ENCODE measurements around the gene RNASEL. TPM values are rescaled to one million over a fixed set of nuclear protein-coding genes. Genes with fewer than 3 reads are reported as not detected.

RNASEL gene
- polyA plus RNA-seq, 1 donor (not counting 4 experiments of a cell fraction or from before 2014, with no cell fraction given) = 4.7 TPM

DNA sequence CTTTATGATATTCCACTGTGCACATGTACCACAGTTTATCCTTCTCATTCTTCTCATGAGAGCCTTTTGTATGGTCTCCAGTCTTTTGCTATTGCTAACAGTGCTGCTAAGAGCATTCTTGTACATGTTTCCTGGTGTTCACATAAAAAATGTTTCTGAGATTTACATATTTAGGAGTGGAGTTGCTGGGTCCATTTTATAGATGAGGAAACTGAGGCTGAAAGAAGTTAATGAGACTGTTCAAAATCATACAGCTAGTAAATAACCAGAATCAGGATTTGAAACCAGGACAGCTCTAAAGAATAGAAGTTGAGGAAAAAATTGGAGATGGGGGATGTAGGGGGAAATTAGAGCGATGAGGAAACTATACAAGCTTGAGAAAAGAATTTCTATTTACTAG, 42.9 kb upstream of the RNASEL start:
- H4K20me1 ChIP-seq (ENCODE audit: control insufficient read depth, extremely low read depth, insufficient read depth, low read length) = no peaks in the 10 kb centered on the region
- H3K27me3 ChIP-seq (ENCODE audit: control insufficient read depth, extremely low read depth, insufficient read depth, low read length) = no peaks in the 10 kb centered on the region
- FAIRE-seq (no peak), DNase-seq (ENCODE audit: low read depth, low spot score) (no peak)
- H3K9ac ChIP-seq (ENCODE audit: control insufficient read depth, extremely low read depth, insufficient read depth, low read length) = no peak overlapping the region
- TF ChIP-seq EZH2 (IDR thresholded peaks at IDR 0.05; ENCODE audit: low read length) (no peak), CTCF (optimal IDR thresholded peaks at IDR 0.05 in 1 of 3, IDR thresholded peaks at IDR 0.05 in 1 of 3, conservative IDR thresholded peaks at IDR 0.05 in 1 of 3; ENCODE audit: extremely low read depth in 1 of 3, insufficient read depth in 2 of 3, low read length in 3 of 3) (no peak)
- H3K4me3 ChIP-seq (ENCODE audit: control insufficient read depth in 2 of 3, extremely low read depth in 1 of 3, insufficient read depth in 2 of 3, low read depth in 1 of 3, low read length in 3 of 3) = no peak overlapping the region
- no peaks in the 10 kb centered on the region for H3K9me1 ChIP-seq (ENCODE audit: control insufficient read depth, extremely low read depth, insufficient read depth, low read length)
- no peaks in the 10 kb centered on the region for H3K9me3 ChIP-seq (ENCODE audit: control insufficient read depth, low read depth, low read length)
- dilution Hi-C loops (cut with MboI; ENCODE audit: extremely low pct_ligation_motif_present, low sequenced_read_pairs) = no loop called here
- no peaks in the 10 kb centered on the region for H3K79me2 ChIP-seq (ENCODE audit: control insufficient read depth, insufficient read depth, low read length)
- H3K4me1 ChIP-seq (ENCODE audit: control insufficient read depth, extremely low read depth, insufficient read depth, low read length) = no peaks in the 10 kb centered on the region
- H3K27ac ChIP-seq (ENCODE audit: control insufficient read depth, insufficient read depth, low read length) = no peak overlapping the region
- no peaks in the 10 kb centered on the region for H3K36me3 ChIP-seq (ENCODE audit: control insufficient read depth in 2 of 2, extremely low read depth in 1 of 2, insufficient read depth in 2 of 2, low read length in 2 of 2)
- no peak overlapping the region for H3K4me2 ChIP-seq (ENCODE audit: control insufficient read depth, extremely low read depth, insufficient read depth, low read depth, low read length)
- no peak overlapping the region for H2AFZ ChIP-seq (ENCODE audit: control insufficient read depth, low read length)

GRCh38 chr1:182631053-182631677, 42.1 kb upstream of the RNASEL start:
- Histone ChIP-seq H3K4me1 (ENCODE audit: control insufficient read depth, extremely low read depth, insufficient read depth, low read length) (peaks cover 4% of the 10 kb centered on the region), H3K9me3 (ENCODE audit: control insufficient read depth, low read depth, low read length) (no peaks in the 10 kb centered on the region), H3K79me2 (ENCODE audit: control insufficient read depth, insufficient read depth, low read length) (no peaks in the 10 kb centered on the region), H4K20me1 (ENCODE audit: control insufficient read depth, extremely low read depth, insufficient read depth, low read length) (no peaks in the 10 kb centered on the region), H3K27me3 (ENCODE audit: control insufficient read depth, extremely low read depth, insufficient read depth, low read length) (no peaks in the 10 kb centered on the region), H3K4me3 (ENCODE audit: control insufficient read depth in 2 of 3, extremely low read depth in 1 of 3, insufficient read depth in 2 of 3, low read depth in 1 of 3, low read length in 3 of 3) (no peak overlapping the region), H3K27ac (ENCODE audit: control insufficient read depth, insufficient read depth, low read length) (no peak overlapping the region), H3K36me3 (ENCODE audit: control insufficient read depth in 2 of 2, extremely low read depth in 1 of 2, insufficient read depth in 2 of 2, low read length in 2 of 2) (no peaks in the 10 kb centered on the region), H2AFZ (ENCODE audit: control insufficient read depth, low read length) (no peak overlapping the region), H3K9ac (ENCODE audit: control insufficient read depth, extremely low read depth, insufficient read depth, low read length) (no peak overlapping the region), H3K4me2 (ENCODE audit: control insufficient read depth, extremely low read depth, insufficient read depth, low read depth, low read length) (no peak overlapping the region), H3K9me1 (ENCODE audit: control insufficient read depth, extremely low read depth, insufficient read depth, low read length) (no peaks in the 10 kb centered on the region)
- FAIRE-seq = no peak
- TF ChIP-seq CTCF (optimal IDR thresholded peaks at IDR 0.05 in 1 of 3, IDR thresholded peaks at IDR 0.05 in 1 of 3, conservative IDR thresholded peaks at IDR 0.05 in 1 of 3; ENCODE audit: extremely low read depth in 1 of 3, insufficient read depth in 2 of 3, low read length in 3 of 3) (no peak), EZH2 (IDR thresholded peaks at IDR 0.05; ENCODE audit: low read length) (no peak)
- no peak for DNase-seq (ENCODE audit: low read depth, low spot score)
- dilution Hi-C loops (cut with MboI; ENCODE audit: extremely low pct_ligation_motif_present, low sequenced_read_pairs) = no loop called here
